Esophagus muscularis mucosa (tissue), 4 donors: ENCODE data around the gene DGKQ. TPM values are rescaled to one million over a fixed set of nuclear protein-coding genes. Genes with fewer than 3 reads are reported as not detected.

Experiments used
- DNase-seq: peaks from one replicate; pipeline ENCODE4 v3.0.0-alpha.2; 2017; ENCODE audit errors: extremely low spot score
- H3K27ac ChIP-seq, 4 donors: fragments of 200-600 bp; sonication (generic); replicated peaks in 1 of 4; 1 replicate in 3 of 4; 2 replicates in 1 of 4; pipeline ENCODE4 v1.5.1; 2016 to 2019; ENCODE audit warnings: mild to moderate bottlenecking in 1 of 4
- H3K27me3 ChIP-seq, 4 donors: fragments of 200-600 bp; sonication (generic); one replicate each; pipeline versions ENCODE4 v1.5.1 to v1.6.0; 2016 to 2019
- H3K36me3 ChIP-seq, 4 donors: fragments of 200-600 bp; sonication (generic); one replicate each; pipeline ENCODE4 v1.5.1; 2016 to 2019
- H3K4me1 ChIP-seq, 4 donors: fragments of 200-600 bp; sonication (generic); one replicate each; pipeline ENCODE4 v1.5.1; 2016 to 2019
- H3K4me3 ChIP-seq, 4 donors: fragments of 200-600 bp; sonication (generic); 1 replicate in 2 of 4; 2 replicates in 2 of 4; pipeline ENCODE4 v1.5.1; 2016 to 2019; ENCODE audit warnings: mild to moderate bottlenecking in 4 of 4, moderate library complexity in 1 of 4
- H3K9me3 ChIP-seq, 4 donors: fragments of 200-600 bp; sonication (generic); 1 replicate in 3 of 4; 2 replicates in 1 of 4; pipeline ENCODE4 v1.5.1; 2016 to 2019
- EP300 ChIP-seq: sonication (generic); formaldehyde crosslinking; IDR thresholded peaks from one replicate; pipeline ENCODE4 v1.6.1; 2017; ENCODE audit warnings: antibody characterized with exemption
- POLR2A ChIP-seq: fragments of 450-650 bp; IDR thresholded peaks from one replicate; pipeline ENCODE4 v1.6.1; 2017; ENCODE audit warnings: antibody characterized with exemption, moderate library complexity, mild to moderate bottlenecking, low read depth
- POLR2AphosphoS5 ChIP-seq, 2 donors: sonication (generic); formaldehyde crosslinking; IDR thresholded peaks; one replicate each; pipeline ENCODE4 v1.6.1; 2017; ENCODE audit warnings: antibody characterized with exemption in 2 of 2
- whole genome bisulfite sequencing: methylation state at CpG from one replicate; pipeline ENCODE4 v1.1.5; 2018; 5-methylcytosine and 5-hydroxymethylcytosine counted together
- intact Hi-C: fragments of 100-400 bp; cut with DNase I; formaldehyde crosslinking; loops from one replicate; pipeline ENCODE4 v1.15.1; 2023
- total RNA-seq, 4 donors: library from RNA; depleted of rRNA; stranded (reverse); fragments of >200 nt; gene quantifications; one replicate each; pipeline versions ENCODE4 v1.1.0 to v1.2.1, GENCODE V29; 2016
- TF ChIP-seq, protein P1 (sequence below), 3 experiments: fragments of 200-600 bp in 2 of 3; fragments of 450-650 bp in 1 of 3; sonication (generic) in 2 of 3; IDR thresholded peaks; one replicate each; pipeline ENCODE4 v1.5.1; 2017 to 2019; ENCODE audit warnings: antibody characterized with exemption in 3 of 3, mild to moderate bottlenecking in 2 of 3, moderate library complexity in 1 of 3

DGKQ gene
- total RNA-seq, 4 donors from 2014 or later = 7.5 to 11.9 (median 9.9) TPM

DNA sequence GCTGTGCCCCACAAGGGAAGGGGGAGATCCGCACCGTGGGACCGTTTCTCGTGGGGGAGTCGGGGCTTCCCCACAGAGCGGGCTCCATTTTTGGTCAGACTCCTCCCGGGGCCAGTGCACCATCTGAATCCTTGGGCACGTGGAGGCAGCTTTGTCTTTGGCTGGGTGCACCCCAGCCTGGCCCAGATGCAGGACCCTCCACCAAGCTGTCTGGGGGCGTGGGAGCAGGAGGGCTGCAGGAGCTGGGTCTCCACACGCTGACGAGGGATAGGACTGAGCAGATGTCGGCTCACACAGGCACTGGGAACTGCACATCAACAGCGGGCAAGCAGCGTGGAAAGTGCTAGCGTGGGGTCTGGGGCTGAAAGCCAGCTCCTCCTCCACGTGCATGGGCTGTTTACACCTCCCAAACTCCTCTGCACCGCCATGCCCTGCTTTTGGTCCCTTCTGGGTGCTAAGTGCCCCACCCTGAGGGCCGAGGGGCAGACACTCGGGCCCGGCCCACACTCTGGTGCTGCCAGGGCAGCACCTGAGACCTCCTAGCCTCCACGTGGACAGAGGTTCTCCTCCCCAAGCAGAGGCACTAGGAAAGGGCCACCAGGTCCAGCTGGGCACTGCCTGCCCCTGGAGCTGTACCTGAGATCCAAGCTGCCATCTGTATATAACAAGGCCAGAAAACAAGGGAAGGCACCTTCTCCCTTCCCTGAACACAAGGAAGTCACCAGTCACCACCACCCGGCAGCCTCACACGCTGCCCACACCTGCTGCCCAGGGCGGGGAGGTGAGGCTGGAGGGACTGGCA, 13.8 kb downstream of the DGKQ start:
- Histone ChIP-seq H3K27me3 (no peaks in the 10 kb centered on the region), H3K4me3 (no peak overlapping the region), H3K27ac (no peak overlapping the region), H3K9me3 (no peaks in the 10 kb centered on the region), H3K4me1 (no peaks in the 10 kb centered on the region), H3K36me3 (peaks cover 10 to 95% (median 73%) of the 10 kb centered on the region in 4 donors)
- TF ChIP-seq POLR2AphosphoS5 (IDR thresholded peaks at IDR 0.05) = no peak
- intact Hi-C loops = no loop called here
- 89% methylated on average over 6 of the region's 24 CpGs for WGBS
- DNase-seq = no peak

DNA sequence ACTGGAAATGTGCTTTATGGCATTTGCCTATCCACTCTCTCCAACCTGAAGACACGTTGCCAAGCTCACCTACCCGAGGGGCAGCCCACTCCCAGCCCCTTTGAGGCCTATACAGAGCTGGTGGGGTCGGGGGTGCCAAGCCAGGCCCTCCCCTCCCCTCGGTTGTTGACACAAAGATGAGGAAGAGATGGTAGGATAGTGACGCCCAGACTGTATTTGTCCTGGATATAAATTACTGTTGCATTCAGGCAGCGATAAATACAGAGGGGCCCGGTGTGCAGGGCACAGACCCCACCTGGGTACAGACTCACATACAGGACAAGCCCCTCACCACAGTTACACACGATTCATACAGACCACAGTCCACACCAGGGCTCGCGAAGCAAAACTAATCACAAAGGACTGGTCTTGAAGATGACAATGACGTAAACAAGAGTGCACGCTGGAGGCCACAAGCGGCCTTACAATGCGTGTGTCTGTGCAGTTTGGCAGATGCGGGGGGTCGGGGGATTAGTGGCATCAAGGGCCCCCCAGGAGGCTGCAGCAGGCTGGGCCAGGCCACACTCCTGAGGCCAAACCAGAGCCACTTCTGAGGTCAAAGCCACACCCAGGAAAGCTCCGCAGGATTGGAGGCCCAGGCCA, 14.6 kb downstream of the DGKQ start:
- intact Hi-C loops = no loop called here
- Histone ChIP-seq H3K27me3 (no peaks in the 10 kb centered on the region), H3K9me3 (no peaks in the 10 kb centered on the region), H3K4me3 (no peak overlapping the region), H3K27ac (no peak overlapping the region), H3K4me1 (no peaks in the 10 kb centered on the region), H3K36me3 (peaks cover 13 to 97% (median 77%) of the 10 kb centered on the region in 4 donors)
- DNase-seq = no peak
- TF ChIP-seq POLR2A (no peak), POLR2AphosphoS5 (IDR thresholded peaks at IDR 0.05) (no peak), EP300 (no peak)
- TF ChIP-seq, protein P1, sequence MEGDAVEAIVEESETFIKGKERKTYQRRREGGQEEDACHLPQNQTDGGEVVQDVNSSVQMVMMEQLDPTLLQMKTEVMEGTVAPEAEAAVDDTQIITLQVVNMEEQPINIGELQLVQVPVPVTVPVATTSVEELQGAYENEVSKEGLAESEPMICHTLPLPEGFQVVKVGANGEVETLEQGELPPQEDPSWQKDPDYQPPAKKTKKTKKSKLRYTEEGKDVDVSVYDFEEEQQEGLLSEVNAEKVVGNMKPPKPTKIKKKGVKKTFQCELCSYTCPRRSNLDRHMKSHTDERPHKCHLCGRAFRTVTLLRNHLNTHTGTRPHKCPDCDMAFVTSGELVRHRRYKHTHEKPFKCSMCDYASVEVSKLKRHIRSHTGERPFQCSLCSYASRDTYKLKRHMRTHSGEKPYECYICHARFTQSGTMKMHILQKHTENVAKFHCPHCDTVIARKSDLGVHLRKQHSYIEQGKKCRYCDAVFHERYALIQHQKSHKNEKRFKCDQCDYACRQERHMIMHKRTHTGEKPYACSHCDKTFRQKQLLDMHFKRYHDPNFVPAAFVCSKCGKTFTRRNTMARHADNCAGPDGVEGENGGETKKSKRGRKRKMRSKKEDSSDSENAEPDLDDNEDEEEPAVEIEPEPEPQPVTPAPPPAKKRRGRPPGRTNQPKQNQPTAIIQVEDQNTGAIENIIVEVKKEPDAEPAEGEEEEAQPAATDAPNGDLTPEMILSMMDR (IDR thresholded peaks at IDR 0.05) = no peak
- WGBS = 83% methylated on average over 16 of the region's 17 CpGs

DNA sequence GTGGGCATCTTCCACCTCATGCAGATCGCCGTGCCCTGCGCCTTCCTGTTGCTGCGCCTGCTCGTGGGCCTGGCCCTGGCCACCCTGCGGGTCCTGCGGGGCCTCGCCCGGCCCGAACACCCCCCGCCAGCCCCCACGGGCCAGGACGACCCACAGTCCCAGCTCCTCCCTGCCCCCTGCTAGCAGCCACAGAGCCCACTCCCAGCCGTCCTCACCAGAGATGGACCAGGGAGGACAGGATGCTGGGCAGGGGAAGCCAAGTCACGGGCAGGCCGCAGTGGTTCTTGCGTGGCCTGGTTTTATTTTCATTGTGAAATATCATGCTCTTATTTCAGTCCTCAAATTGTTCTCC, 15.1 kb downstream of the DGKQ start:
- Histone ChIP-seq H3K9me3 (no peaks in the 10 kb centered on the region), H3K27me3 (no peaks in the 10 kb centered on the region), H3K4me3 (no peak overlapping the region), H3K4me1 (no peaks in the 10 kb centered on the region), H3K36me3 (peaks cover 13 to 98% (median 80%) of the 10 kb centered on the region in 4 donors), H3K27ac (no peak overlapping the region)
- intact Hi-C loops = no loop called here
- WGBS = 92% methylated on average over 5 of the region's 17 CpGs
- no peak for TF ChIP-seq POLR2AphosphoS5 (IDR thresholded peaks at IDR 0.05)
- TF ChIP-seq POLR2A = no peak
- TF ChIP-seq, protein P1 (IDR thresholded peaks at IDR 0.05) = no peak
- TF ChIP-seq EP300 = no peak
- no peak for DNase-seq

DNA sequence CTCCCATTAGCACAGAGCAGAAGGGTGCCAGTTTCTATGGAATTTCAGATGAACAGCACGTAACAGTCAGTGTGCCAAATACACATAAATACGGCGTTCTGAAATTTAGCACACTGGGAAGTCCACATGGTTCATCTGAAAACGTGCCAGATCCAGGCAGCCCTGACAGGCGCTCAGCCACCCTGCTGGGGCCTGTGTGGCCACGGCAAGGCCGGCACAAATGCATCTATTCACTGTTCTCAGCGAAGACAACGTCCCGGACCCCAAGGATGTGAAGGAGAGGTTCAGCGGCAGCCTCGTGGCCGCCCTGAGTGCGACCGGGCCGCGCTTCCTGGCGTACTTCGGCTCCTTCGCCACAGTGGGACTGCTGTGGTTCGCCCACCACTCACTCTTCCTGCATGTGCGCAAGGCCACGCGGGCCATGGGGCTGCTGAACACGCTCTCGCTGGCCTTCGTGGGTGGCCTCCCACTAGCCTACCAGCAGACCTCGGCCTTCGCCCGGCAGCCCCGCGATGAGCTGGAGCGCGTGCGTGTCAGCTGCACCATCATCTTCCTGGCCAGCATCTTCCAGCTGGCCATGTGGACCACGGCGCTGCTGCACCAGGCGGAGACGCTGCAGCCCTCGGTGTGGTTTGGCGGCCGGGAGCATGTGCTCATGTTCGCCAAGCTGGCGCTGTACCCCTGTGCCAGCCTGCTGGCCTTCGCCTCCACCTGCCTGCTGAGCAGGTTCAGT, 15.6 kb downstream of the DGKQ start:
- H3K27ac ChIP-seq = no peak overlapping the region
- H3K4me3 ChIP-seq = no peak overlapping the region
- H3K27me3 ChIP-seq = no peaks in the 10 kb centered on the region
- WGBS = 91% methylated on average over 43 of the region's 45 CpGs
- TF ChIP-seq POLR2AphosphoS5 (IDR thresholded peaks at IDR 0.05) = no peak
- TF ChIP-seq, protein P1 (IDR thresholded peaks at IDR 0.05) = no peak
- no peak for TF ChIP-seq POLR2A
- no peak for TF ChIP-seq EP300
- intact Hi-C loops = no loop called here
- DNase-seq = no peak
- H3K9me3 ChIP-seq = no peaks in the 10 kb centered on the region
- no peaks in the 10 kb centered on the region for H3K4me1 ChIP-seq
- H3K36me3 ChIP-seq = peaks cover 13 to 98% (median 82%) of the 10 kb centered on the region in 4 donors

DNA sequence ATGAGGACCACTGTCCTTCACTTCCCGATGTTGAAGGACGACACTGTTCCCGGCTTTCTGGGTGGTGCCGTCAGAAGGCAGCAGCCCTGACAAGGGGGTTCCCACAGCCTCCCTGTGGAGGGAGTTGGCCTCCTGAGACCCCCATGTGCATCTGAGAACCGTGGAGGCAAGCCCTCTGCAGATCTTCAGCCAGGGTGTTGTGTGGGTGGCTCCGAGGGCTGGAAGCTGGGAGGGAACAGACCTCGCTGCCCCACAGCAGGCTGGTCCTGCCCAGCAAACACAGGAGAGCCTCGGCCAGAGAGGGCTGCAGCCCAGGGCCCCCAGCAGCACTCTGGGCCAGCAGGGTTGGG, 16.2 kb downstream of the DGKQ start:
- Histone ChIP-seq H3K4me3 (no peak overlapping the region), H3K36me3 (peaks cover 12 to 96% (median 78%) of the 10 kb centered on the region in 4 donors), H3K4me1 (no peaks in the 10 kb centered on the region), H3K27me3 (no peaks in the 10 kb centered on the region), H3K9me3 (no peaks in the 10 kb centered on the region), H3K27ac (no peak overlapping the region)
- intact Hi-C loops = no loop called here
- no peak for DNase-seq
- WGBS = 80% methylated on average over 8 of the region's 8 CpGs
- TF ChIP-seq EP300 = no peak
- TF ChIP-seq POLR2A = no peak
- TF ChIP-seq POLR2AphosphoS5 (IDR thresholded peaks at IDR 0.05) = no peak
- TF ChIP-seq, protein P1 (IDR thresholded peaks at IDR 0.05) = no peak
